ENCODE results near the gene SLC9A3.

Gene SLC9A3

DNA sequence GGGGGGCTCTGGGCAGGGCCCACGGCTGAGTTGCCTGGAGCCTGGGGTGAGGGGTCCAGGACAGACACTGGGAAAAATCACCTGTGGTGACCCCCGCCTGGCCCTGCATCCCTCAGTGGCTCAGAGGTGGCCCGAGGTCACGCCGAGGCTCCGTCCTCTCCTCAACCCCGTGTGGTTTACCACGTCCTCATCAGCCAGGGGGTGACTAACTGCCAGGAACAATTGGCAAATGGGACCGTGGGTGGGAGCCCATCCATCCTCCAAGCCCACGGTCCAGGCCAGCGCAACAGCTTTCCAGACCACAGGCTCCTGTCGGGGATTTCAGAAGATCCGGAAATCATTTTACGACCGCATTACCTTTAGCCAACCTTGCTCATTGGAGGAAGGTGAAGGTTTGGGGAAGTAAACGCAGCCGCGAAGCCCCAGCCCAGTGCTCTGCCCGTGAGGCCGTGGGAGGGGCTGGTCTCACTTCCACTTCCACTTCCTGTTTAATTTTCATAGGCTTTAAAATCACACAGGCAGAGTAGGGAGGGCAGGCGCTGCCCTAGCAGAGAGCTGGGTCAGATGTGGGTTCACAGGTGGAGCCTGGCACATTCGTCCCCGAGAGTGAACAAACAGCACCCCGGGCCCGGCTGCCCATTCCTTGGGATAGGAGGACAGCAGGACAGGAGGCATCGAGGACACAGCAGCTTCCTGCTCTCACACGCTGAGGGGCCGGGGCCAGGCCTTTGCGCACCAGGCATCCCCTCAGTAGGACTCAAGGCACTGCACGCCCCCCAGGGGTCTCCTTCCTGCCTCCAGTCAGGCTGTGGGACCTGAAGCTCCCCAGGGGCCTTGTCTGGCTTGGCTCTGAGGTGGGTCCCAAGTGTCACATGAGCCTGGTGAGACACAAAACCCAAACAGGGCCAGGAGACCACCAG lies 19.8 kb upstream of the SLC9A3 start:
- H3K4me3 ChIP-seq (replicated peaks; ENCODE audit: low read depth, low read length), result no peak overlapping the region
- TF ChIP-seq, protein P1, sequence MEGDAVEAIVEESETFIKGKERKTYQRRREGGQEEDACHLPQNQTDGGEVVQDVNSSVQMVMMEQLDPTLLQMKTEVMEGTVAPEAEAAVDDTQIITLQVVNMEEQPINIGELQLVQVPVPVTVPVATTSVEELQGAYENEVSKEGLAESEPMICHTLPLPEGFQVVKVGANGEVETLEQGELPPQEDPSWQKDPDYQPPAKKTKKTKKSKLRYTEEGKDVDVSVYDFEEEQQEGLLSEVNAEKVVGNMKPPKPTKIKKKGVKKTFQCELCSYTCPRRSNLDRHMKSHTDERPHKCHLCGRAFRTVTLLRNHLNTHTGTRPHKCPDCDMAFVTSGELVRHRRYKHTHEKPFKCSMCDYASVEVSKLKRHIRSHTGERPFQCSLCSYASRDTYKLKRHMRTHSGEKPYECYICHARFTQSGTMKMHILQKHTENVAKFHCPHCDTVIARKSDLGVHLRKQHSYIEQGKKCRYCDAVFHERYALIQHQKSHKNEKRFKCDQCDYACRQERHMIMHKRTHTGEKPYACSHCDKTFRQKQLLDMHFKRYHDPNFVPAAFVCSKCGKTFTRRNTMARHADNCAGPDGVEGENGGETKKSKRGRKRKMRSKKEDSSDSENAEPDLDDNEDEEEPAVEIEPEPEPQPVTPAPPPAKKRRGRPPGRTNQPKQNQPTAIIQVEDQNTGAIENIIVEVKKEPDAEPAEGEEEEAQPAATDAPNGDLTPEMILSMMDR (IDR thresholded peaks at IDR 0.05; ENCODE audit: low read depth, low read length, missing control alignments), result no peak
- DNase-seq (ENCODE audit: extremely low read depth, low read depth), result no peak

GRCh38 chr5:543351-543750 lies 19.1 kb upstream of the SLC9A3 start:
- TF ChIP-seq, protein P1 (IDR thresholded peaks at IDR 0.05; ENCODE audit: low read depth, low read length, missing control alignments), result no peak
- H3K4me3 ChIP-seq (replicated peaks; ENCODE audit: low read depth, low read length), result no peak overlapping the region
- no peak for DNase-seq (ENCODE audit: extremely low read depth, low read depth)

- TF ChIP-seq, protein P1 (IDR thresholded peaks at IDR 0.05; ENCODE audit: low read depth, low read length, missing control alignments), result no peak
- no peak for DNase-seq (ENCODE audit: extremely low read depth, low read depth)
- H3K4me3 ChIP-seq (replicated peaks; ENCODE audit: low read depth, low read length), result no peak overlapping the region
Observed at GRCh38 chr5:542319-543311, 18.4 kb upstream of the SLC9A3 start.

DNA sequence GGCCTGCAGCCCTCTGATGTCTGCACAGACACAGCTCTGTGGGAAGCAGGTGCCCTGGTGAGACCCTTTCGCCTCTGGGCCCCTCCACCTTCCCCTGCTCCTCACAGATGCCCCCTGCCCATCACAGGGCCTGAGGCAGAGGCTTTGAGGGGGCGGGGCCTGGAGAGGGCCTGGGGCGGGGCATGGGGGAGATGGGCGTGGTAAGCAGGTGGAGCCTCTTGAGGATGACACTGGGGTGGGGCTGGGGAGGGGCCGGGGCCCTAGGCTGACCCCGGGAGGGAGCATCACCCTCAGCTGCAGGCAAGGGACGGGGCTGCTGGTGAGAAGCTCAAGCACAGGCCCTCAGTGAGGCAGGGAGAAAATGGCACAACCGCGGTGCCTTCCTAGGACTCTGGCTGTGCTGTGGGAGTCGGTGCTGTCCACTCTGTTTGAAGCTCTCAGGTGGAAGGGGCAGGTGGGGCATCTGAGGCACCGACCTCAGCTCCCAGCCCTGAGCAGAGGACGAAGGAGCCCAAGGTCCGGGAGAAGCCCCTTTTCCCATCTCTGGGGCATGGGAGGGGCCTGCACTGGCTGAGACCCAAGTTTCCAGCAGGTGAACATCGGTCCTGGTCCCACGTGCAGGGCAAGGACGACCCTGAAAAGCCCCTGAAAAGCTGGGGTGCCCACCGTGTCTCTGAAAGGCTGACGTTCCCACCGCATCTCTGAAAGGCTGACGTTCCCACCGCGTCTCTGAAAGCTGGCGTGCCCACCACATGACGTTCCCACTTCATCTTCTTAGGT lies 17.5 kb upstream of the SLC9A3 start:
- no peak overlapping the region for H3K4me3 ChIP-seq (replicated peaks; ENCODE audit: low read depth, low read length)
- TF ChIP-seq, protein P1 (IDR thresholded peaks at IDR 0.05; ENCODE audit: low read depth, low read length, missing control alignments), result no peak
- DNase-seq (ENCODE audit: extremely low read depth, low read depth), result no peak

GRCh38 chr5:540906-541538 lies 16.8 kb upstream of the SLC9A3 start:
- TF ChIP-seq, protein P1 (IDR thresholded peaks at IDR 0.05; ENCODE audit: low read depth, low read length, missing control alignments), result no peak
- no peak for DNase-seq (ENCODE audit: extremely low read depth, low read depth)
- H3K4me3 ChIP-seq (replicated peaks; ENCODE audit: low read depth, low read length), result no peak overlapping the region

Measured in HFF-Myc (cell line).